Posterior cingulate gyrus (tissue), 11 donors: ENCODE measurements around the gene EIF3C.
"Not testable (repeated sequence)": the region's sequence is repeated elsewhere in the genome, so short reads cannot be mapped to it uniquely, and the experiment has no call there.

Experiments used
- DNase-seq, 10 donors: peaks; one replicate each; pipeline versions ENCODE4 v3.0.0 to v3.0.0-alpha.2; 2020 to 2021; ENCODE audit warnings: mixed read lengths in 3 of 10
- intact Hi-C: fragments of 100-400 bp; cut with DNase I; formaldehyde crosslinking; loops from one replicate; pipeline ENCODE4 v1.15.1; 2023

The EIF3C gene

DNA sequence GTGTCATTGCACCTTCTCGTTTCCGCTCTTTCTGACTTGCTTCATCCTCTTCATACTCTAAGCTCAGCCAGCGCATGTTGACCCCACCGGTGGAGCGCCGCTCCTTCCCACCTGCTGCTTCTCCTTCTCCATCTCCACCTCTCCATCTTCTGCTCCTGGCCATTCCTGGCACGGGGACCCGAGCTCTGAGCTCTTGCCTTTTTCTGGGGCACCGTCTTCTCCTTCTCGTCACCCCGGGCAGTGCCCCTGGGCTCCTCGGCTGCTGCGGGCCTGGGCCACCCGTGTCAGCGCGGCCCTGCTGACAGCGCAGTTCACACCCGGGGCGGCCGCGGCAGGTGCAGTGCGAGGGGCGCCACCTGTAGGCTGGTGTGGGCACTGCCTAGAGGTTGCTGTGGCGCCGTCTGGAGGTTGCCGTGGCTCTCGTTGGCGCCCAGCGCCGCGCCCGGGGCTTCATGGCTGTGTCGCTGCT, 38.8 kb downstream of the EIF3C start:
- intact Hi-C loops, result not testable (repeated sequence)
- peak in 4 of 10 donors; percentile 6 to 82 (median 55) for DNase-seq

- DNase-seq, intact Hi-C loops: not testable (repeated sequence)
These were observed 39.3 kb downstream of the EIF3C start for GRCh38 chr16:28750469-28751067.

DNA sequence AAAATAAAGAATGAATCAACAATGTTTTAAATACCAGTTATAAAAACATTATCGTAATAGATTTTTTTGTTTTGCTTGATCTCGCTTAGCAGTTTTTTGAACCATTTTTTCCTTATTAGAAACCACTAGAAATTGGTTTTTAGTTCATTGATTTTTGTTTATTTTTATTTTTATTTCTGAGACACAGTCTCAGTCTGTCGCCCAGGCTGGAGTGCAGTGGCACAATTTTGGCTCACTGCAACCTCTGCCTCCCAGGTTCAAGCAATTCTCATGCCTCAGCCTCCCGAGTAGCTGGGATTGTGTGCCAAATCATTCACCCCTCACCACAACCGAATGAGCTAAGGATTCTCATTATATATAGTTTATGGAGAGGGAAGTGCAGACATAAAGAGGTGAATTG, 40.2 kb downstream of the EIF3C start, which contains the start of gene NPIPB9:
TSS of gene NPIPB9 (plus strand) at position 301 of the 400 bp plus-strand sequence.
- DNase-seq, intact Hi-C loops: not testable (repeated sequence)

- intact Hi-C loops, result not testable (repeated sequence)
These were observed 70.4 kb downstream of the EIF3C start for GRCh38 chr16:28781697-28782096.

GRCh38 chr16:28782357-28782756, 71.1 kb downstream of the EIF3C start:
- DNase-seq, intact Hi-C loops: not testable (repeated sequence)

More at GRCh38 chr16:28781697-28782096, 70.4 kb downstream of the EIF3C start:
- not testable (repeated sequence) for DNase-seq
